GM13976 (cell line): Measurements from ENCODE around the gene PRRT1B.

Source experiments
- DNase-seq: peaks from one replicate; pipeline ENCODE4 v3.0.0; 2012; ENCODE audit warnings: low spot score
- CTCF ChIP-seq: IDR thresholded peaks from 2 replicates; pipeline ENCODE4 v1.5.1; 2012; ENCODE audit warnings: borderline replicate concordance, mild to moderate bottlenecking; ENCODE audit not compliant: insufficient read depth; ENCODE audit errors: extremely low read depth, missing control alignments, control extremely low read depth
- in situ Hi-C: fragments of 300-500 bp; cut with MboI; formaldehyde crosslinking; loops from one replicate; pipeline ENCODE4 v1.12.0; 2022; ENCODE audit warnings: low sequenced_read_pairs, mixed read lengths, inconsistent platforms; ENCODE audit not compliant: unreplicated experiment

PRRT1B gene

DNA sequence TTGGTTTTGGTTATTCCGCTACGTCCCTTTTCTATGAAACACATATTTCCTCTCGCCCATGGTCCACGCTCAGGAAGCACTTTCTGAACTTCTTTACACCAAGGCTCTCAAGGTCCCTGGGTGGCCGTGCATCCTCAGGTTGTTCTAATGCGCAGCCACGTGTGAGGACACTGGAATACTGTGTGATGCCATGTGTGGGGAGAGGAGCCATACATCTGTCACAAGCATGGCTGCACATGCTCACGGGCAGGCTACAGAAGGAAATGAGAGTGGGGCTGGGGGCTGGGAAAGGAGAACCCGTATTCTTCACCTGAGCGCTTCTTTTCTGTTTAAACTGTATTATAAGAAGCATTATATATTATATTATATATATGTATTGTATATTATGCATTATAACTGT, 36.7 kb downstream of the PRRT1B start:
- TF ChIP-seq CTCF, result no peak
- in situ Hi-C loops, result no loop called here
- DNase-seq, result no peak

DNA sequence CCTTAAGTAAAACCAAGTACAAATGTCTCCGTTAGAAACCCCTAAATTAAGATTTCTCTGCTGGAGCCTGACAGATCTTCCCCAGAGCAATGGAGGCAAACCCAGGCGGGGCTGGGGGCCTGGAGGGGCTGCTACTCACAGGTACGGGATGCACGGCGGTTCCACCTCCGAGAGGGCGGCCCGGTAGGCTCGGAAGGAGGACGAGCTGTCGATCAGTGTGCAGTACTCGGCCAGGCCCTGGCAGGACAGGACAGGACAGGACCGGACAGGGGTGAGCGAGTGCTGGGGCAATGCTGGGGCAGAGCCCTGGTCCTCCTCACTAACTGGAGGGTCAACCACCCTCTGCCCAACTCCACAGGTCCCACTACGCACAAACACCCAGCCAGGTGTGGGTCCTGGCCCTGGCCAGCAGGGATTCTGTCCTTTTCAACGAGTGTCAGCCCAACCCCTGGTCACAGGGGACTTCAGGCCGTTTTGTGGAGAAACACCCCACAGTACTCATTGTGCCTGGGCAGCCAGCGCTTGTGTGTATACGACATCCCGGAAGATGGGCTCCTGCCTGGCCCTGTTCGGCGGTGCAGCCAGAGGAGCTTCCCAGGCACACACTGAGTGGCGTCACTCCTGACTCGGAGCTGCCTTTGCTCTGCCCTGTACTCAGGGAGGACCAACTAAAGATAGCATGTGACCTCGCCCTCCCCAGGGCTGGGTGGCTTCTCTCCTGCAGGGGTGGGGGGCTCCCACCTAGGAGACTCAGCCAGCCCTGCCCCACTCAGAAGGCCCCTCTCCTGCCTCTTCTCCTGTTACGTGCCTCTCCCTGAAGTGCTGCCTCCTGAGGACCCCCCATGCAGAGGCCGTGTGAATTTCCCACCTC, 37.4 kb downstream of the PRRT1B start:
- in situ Hi-C loops, result no loop called here
- no peak for TF ChIP-seq CTCF
- DNase-seq, result no peak

- no peak for DNase-seq
- TF ChIP-seq CTCF, result no peak
- in situ Hi-C loops, result no loop called here
Observed at GRCh38 chr9:131583337-131583645, 38.0 kb downstream of the PRRT1B start.

GRCh38 chr9:131583836-131584555, 38.7 kb downstream of the PRRT1B start:
- no peak for TF ChIP-seq CTCF
- in situ Hi-C loops, result no loop called here
- no peak for DNase-seq

- no peak for DNase-seq
- TF ChIP-seq CTCF, result no peak
- in situ Hi-C loops, result no loop called here
Observed at GRCh38 chr9:131584858-131585257, 39.5 kb downstream of the PRRT1B start.

DNA sequence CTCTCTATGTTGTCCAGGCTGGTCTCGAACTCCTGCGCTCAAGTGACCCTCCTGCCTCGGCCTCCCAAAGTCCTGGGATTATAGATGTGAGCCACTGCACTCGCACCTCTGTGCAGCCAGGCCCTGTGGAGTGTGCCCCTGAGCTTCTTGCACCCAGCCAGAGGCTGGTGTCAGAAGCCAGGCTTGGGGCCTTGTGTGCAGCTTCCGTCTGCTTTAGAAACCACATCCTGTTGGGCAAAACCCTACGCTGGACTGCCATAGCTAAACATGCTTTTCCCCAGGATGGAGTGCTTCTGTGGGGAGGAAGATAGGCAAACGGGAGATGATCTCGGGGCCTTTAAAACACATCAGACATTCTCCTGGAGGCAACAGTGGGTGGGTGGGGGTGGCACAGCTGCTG, 40.1 kb downstream of the PRRT1B start:
- no peak for DNase-seq
- in situ Hi-C loops, result no loop called here

More for the DNA sequence above, 40.1 kb downstream of the PRRT1B start:
- no peak for TF ChIP-seq CTCF
